GM21390 (cell line): ENCODE data around the gene OSTF1.

Experiments used
- ATAC-seq: cut with Tn5 transposase; IDR thresholded peaks from one replicate; pipeline ENCODE4 v1.9.1; 2021; ENCODE audit not compliant: unreplicated experiment

Gene OSTF1

DNA sequence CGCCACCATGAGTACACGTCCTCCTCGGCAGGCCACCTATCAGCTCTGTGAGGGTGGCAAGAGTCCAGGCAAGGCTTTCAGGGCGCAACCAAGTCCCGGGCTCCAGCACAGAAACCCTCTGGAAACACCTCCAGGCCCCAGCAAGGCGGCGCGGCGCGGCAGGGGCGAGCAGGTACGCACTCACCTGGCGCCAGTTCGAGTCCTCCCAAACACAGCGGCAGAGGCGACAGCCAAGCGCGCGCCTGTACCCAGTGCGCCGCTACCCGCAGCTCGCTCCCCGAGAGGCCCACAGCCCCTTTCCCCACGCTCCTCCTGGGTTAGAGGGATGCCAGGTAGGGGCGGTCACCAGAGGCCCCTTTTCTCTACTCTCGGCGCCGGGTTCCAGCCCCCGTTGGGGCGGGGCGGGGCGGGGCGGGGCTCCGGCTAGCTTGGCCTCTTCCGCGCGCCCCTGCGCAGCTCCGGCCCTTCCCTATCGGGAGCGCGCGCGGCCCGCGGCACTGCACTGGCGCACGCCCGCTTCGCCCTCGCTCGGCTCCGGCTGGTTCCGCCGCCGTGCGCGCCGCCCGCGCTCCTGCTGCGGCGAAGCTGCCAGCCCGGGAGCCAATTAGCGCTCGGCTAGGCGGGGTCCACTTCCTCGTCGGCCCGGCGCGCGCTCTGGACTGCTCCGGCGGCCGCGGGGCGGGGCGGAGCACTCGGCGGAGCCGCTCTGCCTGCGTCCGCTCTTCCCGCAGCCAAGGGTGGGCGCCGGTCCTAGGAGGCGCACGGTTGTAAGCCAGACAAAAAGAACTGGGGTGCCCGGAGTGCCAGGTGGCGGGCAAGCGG, at the start of gene OSTF1, which contains the start of gene NMRK1:
OSTF1 (plus strand) TSS at position 691 of the 822 bp plus-strand sequence. CDS start 179 bp downstream, outside the sequence.
NMRK1 (minus strand) TSS at position 332 of the 822 bp plus-strand sequence. CDS start 5,040 bp downstream, outside the sequence.
- ATAC-seq = peak; percentile 86

DNA sequence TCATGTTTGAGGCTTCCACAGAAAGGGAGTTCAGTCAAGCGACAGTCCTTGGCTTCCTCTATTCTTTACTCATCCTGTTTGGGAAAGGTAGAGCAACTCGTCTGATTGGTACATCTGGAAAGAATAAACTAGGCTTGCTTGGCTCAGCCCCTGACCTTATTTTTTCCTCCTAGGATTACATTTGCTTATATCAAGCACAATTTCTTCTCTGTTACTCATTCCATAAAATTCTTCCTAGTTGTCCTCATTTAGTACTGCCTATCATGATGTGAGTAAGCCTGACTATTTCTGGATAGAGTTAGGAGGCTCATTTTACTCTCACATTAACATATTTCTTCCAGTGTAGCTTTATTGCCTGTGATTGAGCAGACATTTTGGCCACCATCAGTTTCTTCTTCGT, 49.3 kb upstream of the OSTF1 start:
- no peak for ATAC-seq

GRCh38 chr9:75039801-75040200, 48.5 kb upstream of the OSTF1 start:
- no peak for ATAC-seq

DNA sequence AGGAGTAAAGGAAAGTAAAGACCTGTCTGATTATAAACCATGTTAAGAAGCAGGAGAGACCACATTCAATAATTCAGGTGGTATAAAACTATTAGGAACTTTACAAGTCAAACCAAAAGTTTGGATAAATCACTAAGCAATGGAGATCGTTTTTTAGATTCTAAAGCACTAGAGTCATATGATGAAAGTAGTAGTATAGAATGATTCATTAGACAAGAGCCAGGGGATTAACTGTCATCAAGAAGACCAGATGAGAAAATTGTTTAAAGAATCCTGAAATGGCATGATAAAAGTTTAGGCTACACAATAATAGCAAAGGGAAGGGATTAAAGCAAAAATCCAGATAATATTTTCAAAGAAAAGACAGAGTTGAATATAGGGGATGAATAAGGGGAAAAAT, 47.3 kb upstream of the OSTF1 start:
- no peak for ATAC-seq

- ATAC-seq = no peak
Observed at GRCh38 chr9:75046725-75047345, 41.5 kb upstream of the OSTF1 start.

GRCh38 chr9:75047506-75047905, 40.8 kb upstream of the OSTF1 start:
- ATAC-seq = no peak

DNA sequence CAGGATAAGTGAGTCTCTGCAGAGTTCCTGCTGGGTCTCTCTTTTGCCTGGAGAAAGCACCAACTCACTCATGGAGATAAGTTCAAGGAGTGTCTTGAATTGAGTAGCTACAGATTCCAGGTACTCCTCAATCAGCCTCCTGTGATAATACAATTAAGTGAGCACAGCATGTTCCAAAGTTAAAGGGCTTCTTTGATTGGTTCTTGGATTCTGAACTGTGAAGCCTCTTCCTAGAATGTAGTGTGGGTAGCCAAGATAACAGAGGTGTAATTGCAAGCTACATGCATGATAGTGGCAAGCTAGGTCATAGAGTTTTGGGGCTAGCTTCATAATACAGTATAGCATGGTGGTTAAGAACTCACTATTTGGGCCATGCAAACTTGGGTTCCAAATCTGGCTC, 37.0 kb upstream of the OSTF1 start:
- ATAC-seq = no peak

GRCh38 chr9:75053869-75054268, 34.4 kb upstream of the OSTF1 start:
- ATAC-seq = peak; percentile 99

DNA sequence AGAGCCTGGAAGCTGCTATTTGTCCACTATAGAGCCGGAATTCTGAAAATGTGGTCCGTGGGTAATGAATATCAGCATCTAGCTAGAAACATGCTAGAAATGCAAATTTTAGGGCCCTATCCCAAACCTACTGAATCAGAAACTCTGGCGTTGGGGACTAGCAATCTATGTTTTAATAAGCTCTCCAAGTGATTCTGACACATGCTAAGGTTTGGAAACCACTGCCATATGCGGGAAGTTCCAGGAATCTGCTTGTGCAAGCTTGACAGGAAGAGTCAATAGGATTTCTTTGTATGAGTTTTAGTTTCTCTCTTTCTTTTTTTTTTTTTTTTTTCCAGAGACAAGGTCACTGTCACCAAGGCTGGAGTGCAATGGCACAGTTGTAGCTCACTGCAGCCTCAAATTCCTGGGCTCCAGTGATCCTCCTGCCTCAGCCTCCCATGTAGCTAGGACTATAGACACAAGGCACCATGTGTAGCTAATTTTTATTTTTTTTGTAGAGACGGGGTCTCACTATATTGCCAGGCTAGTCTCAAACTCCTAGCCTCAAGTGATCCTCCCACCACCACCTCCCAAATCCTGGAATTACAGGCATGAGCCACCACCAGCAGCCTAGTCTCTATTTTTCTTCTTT, 33.8 kb upstream of the OSTF1 start:
- ATAC-seq = no peak

DNA sequence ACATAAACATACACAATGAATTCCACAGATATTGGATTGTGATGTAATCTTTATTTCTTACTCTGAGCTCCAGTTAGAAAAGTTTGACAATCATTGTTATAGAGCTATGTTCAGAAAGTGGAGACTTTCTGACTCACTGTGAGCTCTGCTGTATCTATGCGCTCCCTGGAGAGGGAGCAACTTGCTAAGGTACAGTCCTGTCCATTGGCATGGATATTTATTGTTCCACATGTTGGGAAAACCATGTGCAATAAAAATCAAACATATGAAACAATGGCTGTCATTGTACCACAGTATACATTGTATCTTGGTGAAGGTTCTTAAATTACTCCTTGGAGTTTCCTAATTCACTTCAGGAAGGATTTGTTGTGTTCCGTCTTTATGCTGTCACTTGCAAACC, 27.1 kb upstream of the OSTF1 start:
- ATAC-seq = no peak

DNA sequence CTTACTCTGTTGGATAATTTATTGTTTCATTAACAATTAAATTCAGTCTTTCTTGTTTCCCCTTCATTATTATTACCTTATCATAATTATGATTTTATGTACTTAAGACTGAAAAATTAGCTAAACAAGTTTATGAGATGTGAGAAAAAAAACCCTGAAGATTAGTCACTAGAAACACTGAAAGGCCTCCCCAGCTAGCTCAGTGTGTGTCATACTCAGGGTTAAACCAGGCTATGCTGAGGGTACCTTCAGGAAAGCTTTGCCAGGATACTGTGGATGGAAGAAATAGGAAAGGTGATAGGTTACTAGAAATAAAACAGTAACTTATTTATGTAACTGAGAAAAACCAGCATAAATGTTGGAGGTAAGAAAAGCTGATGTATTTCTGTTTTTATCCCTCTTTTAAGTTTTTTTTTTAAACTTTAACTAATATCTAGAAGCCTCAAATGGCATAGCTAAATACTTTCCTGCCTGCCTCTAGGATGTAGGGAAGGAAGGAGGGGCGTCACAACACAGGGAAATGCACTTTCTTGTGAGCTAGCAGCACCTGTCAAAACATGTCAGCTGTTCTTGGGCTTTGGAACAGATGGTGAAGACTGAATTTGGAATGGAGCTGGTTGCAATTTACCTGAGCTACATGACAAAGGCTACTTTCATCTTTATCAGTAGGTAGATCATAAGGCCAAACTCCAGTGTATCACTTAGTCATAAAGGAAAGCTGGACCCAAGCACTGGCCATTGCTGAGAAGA, 24.6 kb upstream of the OSTF1 start:
- ATAC-seq = no peak

- no peak for ATAC-seq
Observed at GRCh38 chr9:75064307-75065025, 23.8 kb upstream of the OSTF1 start.

DNA sequence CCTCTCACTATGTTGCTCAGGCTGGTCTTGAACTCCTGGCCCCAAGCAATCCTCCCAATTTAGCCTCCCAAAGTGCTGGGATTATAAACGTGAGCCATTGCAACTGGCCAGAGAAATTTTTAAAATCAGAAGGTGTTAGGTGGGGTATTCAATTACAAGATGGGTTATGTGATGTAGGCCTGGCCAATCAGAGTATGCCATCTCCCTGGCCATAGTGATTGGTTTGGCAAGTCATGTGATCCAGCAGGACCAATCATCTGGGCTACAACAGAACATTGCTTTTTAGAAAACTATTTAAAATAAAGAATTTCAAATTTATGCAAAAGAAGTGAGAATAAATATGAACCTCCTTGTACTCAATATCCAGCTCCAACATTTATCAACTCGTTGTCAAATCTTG, 22.8 kb upstream of the OSTF1 start:
- no peak for ATAC-seq

- ATAC-seq = no peak
Observed at GRCh38 chr9:75067894-75068293, 20.4 kb upstream of the OSTF1 start.

DNA sequence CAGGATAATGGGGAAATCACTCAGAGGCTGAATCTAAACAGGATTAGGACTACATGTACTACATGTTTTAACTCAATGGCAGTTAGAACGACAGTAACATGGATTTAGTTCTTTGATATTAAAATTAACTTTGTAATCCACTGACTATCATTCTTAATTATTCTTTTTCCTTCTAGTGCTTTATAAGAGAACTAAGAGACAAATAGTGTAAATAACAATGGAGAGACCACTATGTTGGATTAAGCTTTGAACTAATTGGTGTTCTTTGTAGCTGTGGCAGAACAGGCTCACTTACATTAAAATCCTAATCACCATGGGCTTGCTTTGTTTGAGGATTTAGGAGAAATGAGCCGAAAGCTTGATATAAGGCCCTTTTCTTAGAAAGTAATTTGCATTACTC, 19.1 kb upstream of the OSTF1 start:
- no peak for ATAC-seq

DNA sequence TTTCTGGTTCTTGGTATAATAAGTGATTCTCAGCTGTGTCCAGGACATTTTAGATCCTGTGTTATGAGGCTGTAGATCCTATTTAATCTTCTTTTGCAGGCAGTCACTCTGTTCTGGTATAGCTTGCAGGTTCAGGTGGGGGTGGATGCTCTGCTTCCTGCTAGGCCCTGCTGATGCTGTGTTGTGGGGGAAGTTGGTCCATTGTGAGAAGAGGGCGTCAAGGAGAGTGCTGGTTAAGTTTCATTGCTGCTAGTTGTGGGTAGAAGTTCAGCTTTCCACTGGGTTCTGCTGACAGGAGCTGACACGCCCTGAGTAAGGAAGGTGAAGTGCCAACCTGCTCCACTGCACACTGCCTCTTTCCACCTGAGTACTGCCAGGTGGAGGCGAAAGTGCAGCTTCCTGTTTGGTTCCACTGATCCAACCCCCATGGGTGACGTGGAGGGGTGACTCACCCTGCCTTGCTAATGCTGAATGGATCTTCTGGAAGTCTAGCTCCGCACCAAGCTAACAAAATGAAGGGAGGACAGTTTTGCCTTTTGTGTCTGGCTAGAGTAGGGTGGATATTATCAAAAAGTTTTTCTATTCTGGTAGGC, 16.7 kb upstream of the OSTF1 start:
- ATAC-seq = peak; percentile 90

DNA sequence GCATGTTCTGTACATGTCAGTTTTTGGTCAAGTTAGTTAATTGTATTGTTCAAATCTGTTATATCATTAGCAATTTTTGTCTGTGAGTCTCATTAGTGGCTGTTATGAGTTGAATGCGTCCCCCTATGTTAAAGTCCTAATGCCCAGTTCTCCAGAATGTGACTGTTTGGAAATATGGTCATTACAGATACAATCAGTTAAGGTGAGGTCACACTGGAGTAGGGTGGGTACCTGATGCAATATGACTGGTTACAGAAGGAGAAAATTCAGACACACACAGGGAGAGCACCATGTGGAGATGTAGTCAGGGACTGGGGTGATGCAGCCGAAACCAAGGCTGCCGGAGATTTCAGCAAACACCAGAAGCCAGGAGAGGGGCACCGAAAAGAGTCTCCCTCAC, 15.4 kb upstream of the OSTF1 start:
- ATAC-seq = no peak

- ATAC-seq = no peak
Observed at GRCh38 chr9:75081632-75082031, 6.7 kb upstream of the OSTF1 start.

- no peak for ATAC-seq
Observed at GRCh38 chr9:75083188-75083970, 4.9 kb upstream of the OSTF1 start.
